H1 (cell line): Measurements from ENCODE around the gene FARP2.

Experiments
- CTCF ChIP-seq, 3 experiments: IDR thresholded peaks; 1 replicate in 2 of 3; 2 replicates in 1 of 3; pipeline versions ENCODE4 v1.5.1 to v1.6.1; 2011; ENCODE audit warnings: low read length in 3 of 3, mild to moderate bottlenecking in 3 of 3, inconsistent platforms in 2 of 3, low read depth in 1 of 3, moderate library complexity in 1 of 3; ENCODE audit not compliant: insufficient read depth in 1 of 3; ENCODE audit errors: control extremely low read depth in 1 of 3
- EZH2 ChIP-seq: fragments of 200-600 bp; sonication (generic); IDR thresholded peaks from 2 replicates; pipeline ENCODE4 v1.7.1; 2012; ENCODE audit warnings: low read depth, mild to moderate bottlenecking, moderate library complexity, low read length, inconsistent platforms; ENCODE audit not compliant: severe bottlenecking
- JUN ChIP-seq: IDR thresholded peaks from 2 replicates; pipeline ENCODE4 v1.6.1; 2011; ENCODE audit warnings: low read depth, mild to moderate bottlenecking, improper control_type of control experiment, low read length
- JUND ChIP-seq: IDR thresholded peaks from 2 replicates; pipeline ENCODE4 v1.6.1; 2011; ENCODE audit warnings: mild to moderate bottlenecking, improper control_type of control experiment, low read length
- MAX ChIP-seq: IDR thresholded peaks from 2 replicates; pipeline ENCODE4 v1.6.1; 2012; ENCODE audit warnings: inconsistent platforms
- POLR2AphosphoS5 ChIP-seq: IDR thresholded peaks from 2 replicates; pipeline ENCODE4 v1.6.1; 2011; ENCODE audit warnings: low read depth, low read length
- SP1 ChIP-seq: IDR thresholded peaks from 2 replicates; pipeline ENCODE4 v1.6.1; 2011; ENCODE audit warnings: low read depth, low read length
- ZNF274 ChIP-seq: IDR thresholded peaks from 2 replicates; pipeline ENCODE4 v1.7.0; 2012; ENCODE audit warnings: low read length, borderline replicate concordance; ENCODE audit errors: extremely low read depth

GRCh38 chr2:241349941-241350340 is 6.1 kb upstream of the FARP2 start:
- TF ChIP-seq EZH2: no peak
- TF ChIP-seq CTCF (IDR thresholded peaks at IDR 0.05; ENCODE audit: control extremely low read depth in 1 of 3, insufficient read depth in 1 of 3, low read depth in 1 of 3, low read length in 3 of 3): no peak
- TF ChIP-seq ZNF274: no peak
- no peak for TF ChIP-seq POLR2AphosphoS5
- no peak for TF ChIP-seq JUN
- no peak for TF ChIP-seq JUND
- no peak for TF ChIP-seq MAX
- TF ChIP-seq SP1: no peak
